Fibroblast of the aortic adventitia (primary cell): ENCODE data around the gene MCC. TPM values are rescaled to one million over a fixed set of nuclear protein-coding genes. Genes with fewer than 3 reads are reported as not detected.

ENCODE experiments used
- DNase-seq: peaks from one replicate; pipeline ENCODE4 v3.0.0-alpha.2; 2010; ENCODE audit warnings: low read depth
- H3K4me3 ChIP-seq: 2 replicates; pipeline ENCODE4 v1.5.1; 2011; ENCODE audit warnings: low read depth, mild to moderate bottlenecking, control low read depth, low read length, moderate library complexity
- CTCF ChIP-seq: IDR thresholded peaks from 2 replicates; pipeline ENCODE4 v1.5.1; 2011; ENCODE audit warnings: mild to moderate bottlenecking, low read length, control low read depth, inconsistent platforms; ENCODE audit not compliant: insufficient read depth
- total RNA-seq: library from RNA; depleted of rRNA; stranded (reverse); fragments of >200 nt; gene quantifications from 2 replicates; pipeline ENCODE4 v1.2.3, GENCODE V29; 2012; ENCODE audit warnings: low replicate concordance

Gene MCC
- total RNA-seq, 1 donor = 62.4 TPM

GRCh38 chr5:113090336-113091106 is 397.7 kb downstream of the MCC start:
- TF ChIP-seq CTCF = no peak
- no peak overlapping the region for H3K4me3 ChIP-seq
- peak; percentile 74 for DNase-seq

GRCh38 chr5:113089653-113090335 is 398.5 kb downstream of the MCC start:
- no peak for DNase-seq
- no peak overlapping the region for H3K4me3 ChIP-seq
- TF ChIP-seq CTCF = no peak

- H3K4me3 ChIP-seq = no peak overlapping the region
- TF ChIP-seq CTCF = no peak
- DNase-seq = peak; percentile 50
Observed at GRCh38 chr5:113087976-113088514, 400.2 kb downstream of the MCC start.

- DNase-seq = no peak
- no peak overlapping the region for H3K4me3 ChIP-seq
- TF ChIP-seq CTCF = no peak
Observed at GRCh38 chr5:113085880-113086409, 402.3 kb downstream of the MCC start.

- DNase-seq = no peak
- H3K4me3 ChIP-seq = no peak overlapping the region
- no peak for TF ChIP-seq CTCF
Observed at GRCh38 chr5:113085084-113085414, 403.2 kb downstream of the MCC start.

GRCh38 chr5:113084402-113085083 is 403.7 kb downstream of the MCC start:
- no peak overlapping the region for H3K4me3 ChIP-seq
- no peak for DNase-seq
- TF ChIP-seq CTCF = no peak
